ENCODE results near the gene C11orf52. TPM values are rescaled to one million over a fixed set of nuclear protein-coding genes. Genes with fewer than 3 reads are reported as not detected.

The C11orf52 gene
- total and polyA plus RNA-seq, 2 of the 8 experiments (the other 6 are each of a cell fraction or from before 2014, with no cell fraction given), result 1.7 to 2.7 TPM

- TF ChIP-seq JUND (IDR thresholded peaks at IDR 0.05; ENCODE audit: low read length) (no peak), EP300 (IDR thresholded peaks at IDR 0.05; ENCODE audit: borderline replicate concordance in 1 of 2, low read depth in 2 of 2, low read length in 2 of 2) (no peak), TAF7 (optimal IDR thresholded peaks at IDR 0.05; ENCODE audit: borderline replicate concordance, low read depth, low read length) (no peak)
These were observed 31.1 kb downstream of the C11orf52 start (continued) for GRCh38 chr11:111949519-111950426.
